ENCODE measurements around the gene OR52D1. TPM values are rescaled to one million over a fixed set of nuclear protein-coding genes. Genes with fewer than 3 reads are reported as not detected.

Gene OR52D1
- total and polyA plus RNA-seq, 2 of the 8 experiments (the other 6 are each of a cell fraction or from before 2014, with no cell fraction given): not detected

- H3K27me3 ChIP-seq (replicated peaks in 1 of 4; ENCODE audit: control insufficient read depth in 3 of 4, extremely low read depth in 1 of 4, insufficient read depth in 3 of 4, low read length in 3 of 4): no peaks in the 10 kb centered on the region
- no peak within 1 kb of the TSS for H3K56ac ChIP-seq (replicated peaks; ENCODE audit: insufficient read length, low read depth, low read length)
- H2BK15ac ChIP-seq (ENCODE audit: low read length): no peak within 1 kb of the TSS
- no peak within 1 kb of the TSS for H3K14ac ChIP-seq (ENCODE audit: insufficient read length)
- H3K79me1 ChIP-seq (ENCODE audit: low read depth, low read length): no peaks in the 10 kb centered on the region
- no peak within 1 kb of the TSS for H3K4ac ChIP-seq (replicated peaks; ENCODE audit: insufficient read length, low read depth, low read length)
- ChIA-PET POLR2A (ENCODE audit: partially characterized antibody) (no interaction called here), CTCF (ENCODE audit: partially characterized antibody) (interaction anchor here (1.0 to 1.5 kb wide), 4 partner anchors 11 to 151 kb away, joined by 3 read pairs; no protein-coding TSS in a partner anchor)
- no peak within 1 kb of the TSS for H2BK12ac ChIP-seq (ENCODE audit: low read depth, low read length)
- no peak within 1 kb of the TSS for H3K4me3 ChIP-seq (ENCODE audit: extremely low read depth in 1 of 4, insufficient read depth in 2 of 4, low read depth in 3 of 4, low read length in 4 of 4)
- no peaks in the 10 kb centered on the region for H3K36me3 ChIP-seq (ENCODE audit: control insufficient read depth in 2 of 4, insufficient read depth in 4 of 4, low read length in 3 of 4)
- H3K27ac ChIP-seq (ENCODE audit: low read depth, low read length): no peak within 1 kb of the TSS
- no peak within 1 kb of the TSS for H4K91ac ChIP-seq (replicated peaks; ENCODE audit: insufficient read length, low read length)
- DNase-seq (ENCODE audit: low read depth in 1 of 2, low spot score in 2 of 2) (no peak), FAIRE-seq (no peak)
- H4K5ac ChIP-seq (ENCODE audit: insufficient read length, low read depth, low read length): no peak within 1 kb of the TSS
- no peak within 1 kb of the TSS for H3K23ac ChIP-seq (ENCODE audit: insufficient read length)
- no peak within 1 kb of the TSS for H3K9ac ChIP-seq (replicated peaks in 1 of 4; ENCODE audit: extremely low read depth in 1 of 4, low read depth in 3 of 4, low read length in 3 of 4)
- no peak within 1 kb of the TSS for H2AFZ ChIP-seq (ENCODE audit: low read length)
- no peaks in the 10 kb centered on the region for H3K79me2 ChIP-seq (ENCODE audit: control insufficient read depth in 1 of 2, insufficient read depth in 2 of 2, low read length in 2 of 2)
- no peaks in the 10 kb centered on the region for H4K20me1 ChIP-seq (replicated peaks in 1 of 2; ENCODE audit: control insufficient read depth in 1 of 2, insufficient read depth in 2 of 2, low read length in 2 of 2)
- no peak within 1 kb of the TSS for H2AK5ac ChIP-seq (ENCODE audit: low read depth, low read length)
- H2BK20ac ChIP-seq (ENCODE audit: low read length): no peak within 1 kb of the TSS
- 0 out of 7 replicates have a peak, but pooled peaks cover 0 to 2% (median 0%) of the 10 kb centered on the region in 4 experiments for H3K4me1 ChIP-seq (replicated peaks in 1 of 4; ENCODE audit: control insufficient read depth in 3 of 4, insufficient read depth in 4 of 4, low read length in 3 of 4)
- WGBS, 2 experiments (ENCODE audit: extremely low coverage in 1 of 2, insufficient coverage in 1 of 2, insufficient read length in 1 of 2, insufficient replicate concordance in 2 of 2, low coverage in 1 of 2, low lambda C conversion rate in 2 of 2, missing lambda C conversion rate in 1 of 2): 87% methylated on average over 2 of the region's 2 CpGs; no CpG with 5 or more reads in 1 of the 2 experiments
- no peak within 1 kb of the TSS for H2BK5ac ChIP-seq (ENCODE audit: low read depth, low read length)
- no peaks in the 10 kb centered on the region for H3K9me3 ChIP-seq (ENCODE audit: insufficient read depth in 2 of 2, low read depth in 1 of 2, low read length in 1 of 2)
- no peak for TF ChIP-seq HDAC2 (IDR thresholded peaks at IDR 0.05; ENCODE audit: borderline replicate concordance in 1 of 2, low read depth in 2 of 2, low read length in 2 of 2)
- TF ChIP-seq BCL11A (IDR thresholded peaks at IDR 0.05; ENCODE audit: low read depth in 2 of 2, low read length in 2 of 2): no peak
- TF ChIP-seq CTBP2 (IDR thresholded peaks at IDR 0.05; ENCODE audit: borderline replicate concordance, insufficient read depth, insufficient read length, low read length): no peak
- no peak for TF ChIP-seq POU5F1 (IDR thresholded peaks at IDR 0.05; ENCODE audit: low read depth, low read length)
- no peak for TF ChIP-seq USF2 (IDR thresholded peaks at IDR 0.05; ENCODE audit: low read length)
- TF ChIP-seq ATF2 (IDR thresholded peaks at IDR 0.05; ENCODE audit: low read length): no peak
- TF ChIP-seq POLR2AphosphoS5 (IDR thresholded peaks at IDR 0.05; ENCODE audit: low read depth, low read length): no peak
- TF ChIP-seq RBBP5 (IDR thresholded peaks at IDR 0.05; ENCODE audit: borderline replicate concordance, low read depth, low read length): no peak
- TF ChIP-seq ATF3 (IDR thresholded peaks at IDR 0.05; ENCODE audit: insufficient read depth, low read depth, low read length): no peak
- H3K23me2 ChIP-seq (ENCODE audit: low read depth, low read length): no peaks in the 10 kb centered on the region
- no peak within 1 kb of the TSS for H3K4me2 ChIP-seq (ENCODE audit: insufficient read depth in 1 of 2, low read depth in 2 of 2, low read length in 2 of 2)
- H2BK120ac ChIP-seq (replicated peaks; ENCODE audit: low read depth, low read length): no peak within 1 kb of the TSS
- H4K8ac ChIP-seq (ENCODE audit: extremely low read depth, insufficient read depth, low read length): no peak within 1 kb of the TSS
- H3K18ac ChIP-seq (ENCODE audit: extremely low read depth, low read length): no peak within 1 kb of the TSS
Measured at GRCh38 chr11:5449023-5449422, 39.5 kb upstream of the OR52D1 start, which contains the start of gene OR51I2. TSS of gene OR51I2 (plus strand) at chr11:5449323. CDS start at chr11:5453489, 4,166 bp downstream.
